Measurements from ENCODE around the gene TXNDC2. TPM values are rescaled to one million over a fixed set of nuclear protein-coding genes. Genes with fewer than 3 reads are reported as not detected.

TXNDC2 gene
- total and polyA plus RNA-seq, 2 of the 4 experiments (the other 2 are of a cell fraction) = 0.18 TPM; not detected in 1

DNA sequence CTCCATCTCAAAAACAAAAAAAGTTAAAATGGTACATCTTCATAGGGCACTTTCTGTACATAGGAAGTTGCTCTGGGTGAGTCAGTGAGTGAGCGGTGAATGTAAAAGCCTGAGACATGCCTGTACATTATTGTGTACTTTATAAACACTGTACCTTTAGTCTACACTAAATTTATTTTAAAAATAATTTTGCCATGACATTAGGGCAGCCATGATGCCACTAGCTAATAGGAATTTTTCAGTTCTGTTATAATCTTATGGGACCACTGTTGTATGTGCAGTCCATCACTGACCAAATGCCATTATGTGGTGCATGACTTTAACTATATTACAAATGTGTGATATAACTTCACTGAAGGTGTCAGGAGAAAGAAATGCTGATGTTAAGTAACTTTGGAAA is 11.0 kb upstream of the TXNDC2 start:
- no peak overlapping the region for H2AK9ac ChIP-seq (replicated peaks; ENCODE audit: low read depth, low read length, poor library complexity)
- H4K91ac ChIP-seq (ENCODE audit: insufficient read depth, low read depth, low read length) = no peak overlapping the region
- no peak overlapping the region for H3K4me3 ChIP-seq (ENCODE audit: insufficient read depth, low read depth, low read length)
- H3K9me3 ChIP-seq (ENCODE audit: control insufficient read depth, insufficient read depth, low read length) = no peaks in the 10 kb centered on the region
- H4K5ac ChIP-seq (ENCODE audit: low read depth, low read length) = no peak overlapping the region; the same call in 1 of the 2 replicates
- H2BK20ac ChIP-seq (ENCODE audit: low read depth, low read length) = no peak overlapping the region
- TF ChIP-seq MXI1 (IDR thresholded peaks at IDR 0.05; ENCODE audit: borderline replicate concordance, low read depth, low read length) (no peak), MAZ (IDR thresholded peaks at IDR 0.05; ENCODE audit: borderline replicate concordance, low read depth, low read length) (no peak), RAD21 (IDR thresholded peaks at IDR 0.05; ENCODE audit: low read length) (no peak), BHLHE40 (IDR thresholded peaks at IDR 0.05; ENCODE audit: low read depth, low read length) (no peak), RCOR1 (IDR thresholded peaks at IDR 0.05; ENCODE audit: insufficient replicate concordance, low read length) (no peak), RFX5 (IDR thresholded peaks at IDR 0.05; ENCODE audit: low read depth, low read length) (no peak), SMC3 (IDR thresholded peaks at IDR 0.05; ENCODE audit: low read depth, low read length) (no peak), POLR2A (IDR thresholded peaks at IDR 0.05; ENCODE audit: low read depth, low read length) (no peak), MAFK (IDR thresholded peaks at IDR 0.05; ENCODE audit: low read depth, low read length) (no peak), NFE2L2 (IDR thresholded peaks at IDR 0.05; ENCODE audit: low read depth, low read length) (no peak), CEBPB (IDR thresholded peaks at IDR 0.05; ENCODE audit: low read depth, low read length) (no peak), CHD1 (IDR thresholded peaks at IDR 0.05; ENCODE audit: low read depth, low read length) (no peak), FOS (IDR thresholded peaks at IDR 0.05; ENCODE audit: low read depth, low read length) (no peak)
- TF ChIP-seq, protein P1, sequence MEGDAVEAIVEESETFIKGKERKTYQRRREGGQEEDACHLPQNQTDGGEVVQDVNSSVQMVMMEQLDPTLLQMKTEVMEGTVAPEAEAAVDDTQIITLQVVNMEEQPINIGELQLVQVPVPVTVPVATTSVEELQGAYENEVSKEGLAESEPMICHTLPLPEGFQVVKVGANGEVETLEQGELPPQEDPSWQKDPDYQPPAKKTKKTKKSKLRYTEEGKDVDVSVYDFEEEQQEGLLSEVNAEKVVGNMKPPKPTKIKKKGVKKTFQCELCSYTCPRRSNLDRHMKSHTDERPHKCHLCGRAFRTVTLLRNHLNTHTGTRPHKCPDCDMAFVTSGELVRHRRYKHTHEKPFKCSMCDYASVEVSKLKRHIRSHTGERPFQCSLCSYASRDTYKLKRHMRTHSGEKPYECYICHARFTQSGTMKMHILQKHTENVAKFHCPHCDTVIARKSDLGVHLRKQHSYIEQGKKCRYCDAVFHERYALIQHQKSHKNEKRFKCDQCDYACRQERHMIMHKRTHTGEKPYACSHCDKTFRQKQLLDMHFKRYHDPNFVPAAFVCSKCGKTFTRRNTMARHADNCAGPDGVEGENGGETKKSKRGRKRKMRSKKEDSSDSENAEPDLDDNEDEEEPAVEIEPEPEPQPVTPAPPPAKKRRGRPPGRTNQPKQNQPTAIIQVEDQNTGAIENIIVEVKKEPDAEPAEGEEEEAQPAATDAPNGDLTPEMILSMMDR (conservative IDR thresholded peaks at IDR 0.05; ENCODE audit: low read depth, low read length) = no peak
- TF ChIP-seq, protein P2, sequence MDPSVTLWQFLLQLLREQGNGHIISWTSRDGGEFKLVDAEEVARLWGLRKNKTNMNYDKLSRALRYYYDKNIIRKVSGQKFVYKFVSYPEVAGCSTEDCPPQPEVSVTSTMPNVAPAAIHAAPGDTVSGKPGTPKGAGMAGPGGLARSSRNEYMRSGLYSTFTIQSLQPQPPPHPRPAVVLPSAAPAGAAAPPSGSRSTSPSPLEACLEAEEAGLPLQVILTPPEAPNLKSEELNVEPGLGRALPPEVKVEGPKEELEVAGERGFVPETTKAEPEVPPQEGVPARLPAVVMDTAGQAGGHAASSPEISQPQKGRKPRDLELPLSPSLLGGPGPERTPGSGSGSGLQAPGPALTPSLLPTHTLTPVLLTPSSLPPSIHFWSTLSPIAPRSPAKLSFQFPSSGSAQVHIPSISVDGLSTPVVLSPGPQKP (IDR thresholded peaks at IDR 0.05; ENCODE audit: borderline replicate concordance, low read depth, low read length) = no peak
- TF ChIP-seq, protein P3, sequence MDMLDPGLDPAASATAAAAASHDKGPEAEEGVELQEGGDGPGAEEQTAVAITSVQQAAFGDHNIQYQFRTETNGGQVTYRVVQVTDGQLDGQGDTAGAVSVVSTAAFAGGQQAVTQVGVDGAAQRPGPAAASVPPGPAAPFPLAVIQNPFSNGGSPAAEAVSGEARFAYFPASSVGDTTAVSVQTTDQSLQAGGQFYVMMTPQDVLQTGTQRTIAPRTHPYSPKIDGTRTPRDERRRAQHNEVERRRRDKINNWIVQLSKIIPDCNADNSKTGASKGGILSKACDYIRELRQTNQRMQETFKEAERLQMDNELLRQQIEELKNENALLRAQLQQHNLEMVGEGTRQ (IDR thresholded peaks at IDR 0.05; ENCODE audit: low read depth, low read length) = no peak
- peaks cover 8% of the 10 kb centered on the region for H3K9me1 ChIP-seq (ENCODE audit: insufficient read depth, low read length)
- H2AFZ ChIP-seq (replicated peaks; ENCODE audit: low read length, poor library complexity) = no peak overlapping the region
- dilution Hi-C loops (cut with HindIII; ENCODE audit: low sequenced_read_pairs, unreplicated experiment) = no loop called here
- no peak overlapping the region for H3K4ac ChIP-seq (ENCODE audit: low read depth, low read length)
- no peak overlapping the region for H3K27ac ChIP-seq (ENCODE audit: insufficient read depth, low read length)
- no peak overlapping the region for H2BK5ac ChIP-seq (ENCODE audit: low read depth, low read length, poor library complexity, severe bottlenecking)
- WGBS, 2 experiments (ENCODE audit: extremely low coverage in 2 of 2, insufficient read length in 1 of 2) = no CpG with 5 or more reads among the region's 1 CpG
- ChIA-PET CTCF (no interaction called here), POLR2A (ENCODE audit: unreplicated experiment) (no interaction called here)
- no peaks in the 10 kb centered on the region for H3K79me1 ChIP-seq (ENCODE audit: low read depth in 1 of 2, low read length in 2 of 2)
- H3K9ac ChIP-seq (ENCODE audit: low read depth, low read length) = no peak overlapping the region
- H3K4me1 ChIP-seq (ENCODE audit: control insufficient read depth, insufficient read depth, low read length) = peaks cover 14% of the 10 kb centered on the region
- DNase-seq = peak; percentile 51
- intact Hi-C loops (cut with micrococcal nuclease) = loop anchor here (10.0 kb wide), 1 partner anchor 60 kb away; no protein-coding TSS in a partner anchor
- H4K8ac ChIP-seq (ENCODE audit: low read depth in 2 of 2, low read length in 2 of 2) = no peak overlapping the region
- no peaks in the 10 kb centered on the region for H4K20me1 ChIP-seq (ENCODE audit: insufficient read depth, low read length)
- in situ Hi-C loops (cut with MboI; ENCODE audit: low sequenced_read_pairs) = no loop called here
- no peaks in the 10 kb centered on the region for H3K36me3 ChIP-seq (ENCODE audit: control insufficient read depth, insufficient read depth, low read length)
- ATAC-seq (ENCODE audit: low read depth) = no peak
- no peaks in the 10 kb centered on the region for H3K27me3 ChIP-seq (ENCODE audit: control insufficient read depth, insufficient read depth, low read length)
- peak overlapping the region; percentile 78; the same call in 1 of the 2 replicates for H2BK120ac ChIP-seq (ENCODE audit: low read depth, low read length)
- H3K18ac ChIP-seq (ENCODE audit: low read depth, low read length) = no peak overlapping the region
- BruUV-seq (replicated peaks) = no TSS peak
- H3K4me2 ChIP-seq (ENCODE audit: low read depth, low read length) = no peak overlapping the region
- H3K23ac ChIP-seq (ENCODE audit: low read depth, low read length) = no peak overlapping the region
- no peak overlapping the region for H2AK5ac ChIP-seq (ENCODE audit: low read depth, low read length)
- H3K56ac ChIP-seq (ENCODE audit: extremely low read depth, insufficient read depth, low read length) = no peak overlapping the region
- H3K14ac ChIP-seq (replicated peaks; ENCODE audit: low read depth, low read length) = no peak overlapping the region
- peak overlapping the region; percentile 81; the same call in 1 of the 3 replicates for H2BK15ac ChIP-seq (ENCODE audit: low read depth, low read length)
